Adrenal gland (tissue), 12 donors: Measurements from ENCODE around the gene PNKP. TPM values are rescaled to one million over a fixed set of nuclear protein-coding genes. Genes with fewer than 3 reads are reported as not detected.

Experiments used
- DNase-seq, 7 donors: peaks; one replicate each; pipeline ENCODE4 v3.0.0-alpha.2; 2019 to 2020
- H3K27ac ChIP-seq, 5 donors: fragments of 200-600 bp; sonication (generic) in 4 of 5; 1 replicate in 3 of 5; 2 replicates in 2 of 5; pipeline versions ENCODE4 v1.5.1 to v1.8.0; 2016 to 2020; ENCODE audit warnings: mild to moderate bottlenecking in 1 of 5
- H3K27me3 ChIP-seq: fragments of 200-600 bp; 2 replicates; pipeline ENCODE4 v1.8.0; 2021
- H3K36me3 ChIP-seq, 2 donors: fragments of 200-600 bp; replicated peaks in 1 of 2; 1 replicate in 1 of 2; 2 replicates in 1 of 2; pipeline versions ENCODE4 v1.5.1 to v1.8.0; 2018 to 2022
- H3K4me1 ChIP-seq, 2 donors: fragments of 200-600 bp; replicated peaks in 1 of 2; 1 replicate in 1 of 2; 2 replicates in 1 of 2; pipeline versions ENCODE4 v1.5.1 to v1.8.0; 2018 to 2021
- H3K4me3 ChIP-seq, 4 donors: fragments of 200-600 bp; sonication (generic) in 3 of 4; one replicate each; pipeline ENCODE4 v1.5.1; 2016 to 2018
- H3K9me3 ChIP-seq, 3 donors: fragments of 200-600 bp; sonication (generic) in 1 of 3; replicated peaks in 1 of 3; 1 replicate in 2 of 3; 2 replicates in 1 of 3; pipeline versions ENCODE4 v1.5.1 to v1.8.0; 2016 to 2021
- CTCF ChIP-seq, 6 experiments: fragments of 450-650 bp in 4 of 6; fragments of 200-600 bp in 2 of 6; sonication (generic) in 1 of 6; IDR thresholded peaks; 1 replicate in 5 of 6; 2 replicates in 1 of 6; pipeline versions ENCODE4 v1.5.1 to v1.8.0; 2016 to 2021; ENCODE audit warnings: antibody characterized with exemption in 6 of 6, mild to moderate bottlenecking in 2 of 6, moderate library complexity in 1 of 6
- POLR2A ChIP-seq, 2 donors: fragments of 450-650 bp; IDR thresholded peaks; one replicate each; pipeline ENCODE4 v1.6.1; 2017; ENCODE audit warnings: antibody characterized with exemption in 2 of 2, mild to moderate bottlenecking in 2 of 2, moderate library complexity in 1 of 2
- WGBS, 4 donors: extraction: QIAGEN DNeasy Blood & Tissue Kit in 2 of 4; methylation state at CpG; one replicate each; pipeline versions ENCODE4 v1.1.5 to v1.1.7; 2013 to 2017; 5-methylcytosine and 5-hydroxymethylcytosine counted together
- intact Hi-C, 2 donors: fragments of 100-400 bp; cut with DNase I; formaldehyde crosslinking; loops; one replicate each; pipeline versions ENCODE4 v1.14.1 to v1.15.0; 2022 to 2023
- polyA plus RNA-seq, 3 donors: library from polyadenylated mRNA; stranded (reverse); fragments of 200-250 nt in 2 of 3; fragments of 350-450 nt in 1 of 3; fragmentation: Illumina TruSeq in 1 of 3; extraction: RNeasy Lipid Tissue Mini Kit (QIAGEN cat#74804) in 1 of 3; gene quantifications; one replicate each; pipeline ENCODE4 v1.2.3, GENCODE V29; 2013 to 2014
- total RNA-seq, 9 donors: library from RNA; depleted of rRNA in 4 of 9; stranded (reverse); fragments of >200 nt in 4 of 9; fragments of 120-200 nt in 1 of 9; fragmentation: NEBNext Ultra II Directional in 1 of 9; extraction: Animal tissue kit (Norgen Biotek cat#: 25700) in 1 of 9; gene quantifications; one replicate each; pipeline versions ENCODE4 v1.1.0 to v1.2.4, GENCODE V29; 2013 to 2023
- donor health status: healthy with polysubstance abuse.
- donor health status: Bipolar disorder and iron deficiency.
- donor health status: DM: yes; HTN: yes; CAD: no.
- donor health status: DM: no; HTN: no; CAD: no.
- donor health status: DM: no; HTN: no; CAD: no.
- donor health status: DM: yes; HTN: yes; CAD: no.

The PNKP gene
- total and polyA plus RNA-seq, 12 donors, result 40.7 to 344 (median 100) TPM

DNA sequence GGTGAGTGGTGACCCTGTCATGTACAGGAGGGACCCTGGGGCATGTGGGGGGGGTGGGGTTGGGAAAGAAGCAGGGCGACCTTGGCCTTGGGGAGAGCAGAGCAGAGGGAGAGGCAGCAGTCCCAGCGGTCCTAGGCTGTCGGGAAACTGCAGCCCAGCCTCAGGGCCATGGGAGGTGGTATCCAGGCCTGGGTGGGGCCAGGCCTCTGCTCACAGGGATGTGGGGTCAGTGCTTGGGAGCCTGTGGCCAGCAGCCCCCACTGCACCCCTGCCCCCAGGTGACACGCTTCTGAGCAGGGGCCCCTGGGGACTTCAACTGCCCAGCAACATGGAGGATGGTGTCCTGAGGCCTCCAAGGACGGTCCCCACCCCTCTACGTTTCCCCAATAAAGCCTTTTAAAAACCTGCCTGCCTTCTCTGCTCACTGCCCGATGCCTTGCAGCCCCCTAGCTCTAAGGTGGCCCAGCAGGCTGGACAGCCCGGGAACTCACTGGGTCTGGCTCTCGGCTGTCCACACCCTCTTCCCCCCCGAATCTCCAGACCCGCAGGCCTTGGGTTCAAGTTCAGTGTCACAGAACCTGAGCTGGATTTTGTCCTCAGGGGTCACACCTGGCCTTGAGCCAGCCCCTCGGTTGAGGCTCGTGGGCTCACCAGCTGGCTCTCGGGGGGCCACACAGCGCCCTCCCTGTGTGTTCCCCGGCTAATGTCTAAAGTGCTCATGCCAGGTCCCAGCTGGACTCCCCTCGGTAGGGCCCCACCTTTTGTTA lies 6.9 kb downstream of the PNKP start:
- peak in 5 of 7 donors; percentile 30 to 64 (median 46) for DNase-seq
- Histone ChIP-seq H3K36me3 (peaks cover 0 to 79% of the 10 kb centered on the region in 2 donors), H3K4me1 (peaks cover 37 to 78% of the 10 kb centered on the region in 2 donors), H3K9me3 (no peaks in the 10 kb centered on the region), H3K27ac (peak overlapping the region; percentile 69 to 94 (median 81)), H3K4me3 (peak overlapping the region in 1 of 4 donors; percentile 19), H3K27me3 (no peaks in the 10 kb centered on the region)
- 39 to 49% (median 48%) methylated on average over 8 to 17 of the region's 17 CpGs for WGBS, 4 donors
- TF ChIP-seq POLR2A (IDR thresholded peaks at IDR 0.05), result no peak
- no peak for TF ChIP-seq CTCF (IDR thresholded peaks at IDR 0.05)
- intact Hi-C loops, result no loop called here

DNA sequence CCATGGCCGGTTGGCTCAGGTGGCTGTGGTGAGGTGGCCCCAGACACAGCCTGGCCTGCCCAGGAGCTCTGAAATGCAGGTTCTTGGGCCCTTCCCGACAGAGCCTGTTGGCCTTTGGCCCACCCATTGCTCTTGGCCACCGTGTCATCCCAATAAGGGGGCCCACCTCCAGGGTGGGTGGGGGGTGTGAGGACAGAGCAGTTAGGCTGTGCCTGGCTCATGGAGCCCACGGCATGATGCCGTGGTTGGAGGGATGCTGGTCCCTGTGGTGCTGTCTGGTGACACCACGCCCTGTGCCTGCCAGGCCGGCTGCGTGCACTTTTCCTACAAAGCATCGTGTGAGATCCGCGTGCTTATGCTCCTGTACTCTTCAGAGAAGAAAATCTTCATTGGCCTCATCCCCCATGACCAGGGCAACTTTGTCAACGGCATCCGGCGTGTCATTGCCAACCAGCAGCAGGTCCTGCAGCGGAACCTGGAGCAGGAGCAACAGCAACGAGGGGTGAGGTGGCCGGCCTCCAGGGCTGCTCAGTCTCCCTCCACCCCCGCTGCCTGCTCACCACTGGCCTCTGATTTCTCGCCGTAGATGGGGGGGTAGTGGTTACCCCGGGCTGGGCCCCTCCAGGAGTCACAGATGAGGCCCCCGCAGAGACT lies 7.6 kb downstream of the PNKP start:
- Histone ChIP-seq H3K27ac (peak overlapping the region; percentile 69 to 94 (median 81)), H3K36me3 (peaks cover 0 to 84% of the 10 kb centered on the region in 2 donors), H3K4me1 (peaks cover 33 to 73% of the 10 kb centered on the region in 2 donors), H3K9me3 (no peaks in the 10 kb centered on the region), H3K27me3 (no peaks in the 10 kb centered on the region), H3K4me3 (peak overlapping the region in 1 of 4 donors; percentile 19)
- intact Hi-C loops, result no loop called here
- peak; percentile 54 to 77 (median 69) for DNase-seq
- 51 to 58% (median 57%) methylated on average over 13 to 22 of the region's 22 CpGs for WGBS, 4 donors
- TF ChIP-seq POLR2A (IDR thresholded peaks at IDR 0.05) (peak in 1 of 2 donors; percentile 25), CTCF (IDR thresholded peaks at IDR 0.05) (no peak)

DNA sequence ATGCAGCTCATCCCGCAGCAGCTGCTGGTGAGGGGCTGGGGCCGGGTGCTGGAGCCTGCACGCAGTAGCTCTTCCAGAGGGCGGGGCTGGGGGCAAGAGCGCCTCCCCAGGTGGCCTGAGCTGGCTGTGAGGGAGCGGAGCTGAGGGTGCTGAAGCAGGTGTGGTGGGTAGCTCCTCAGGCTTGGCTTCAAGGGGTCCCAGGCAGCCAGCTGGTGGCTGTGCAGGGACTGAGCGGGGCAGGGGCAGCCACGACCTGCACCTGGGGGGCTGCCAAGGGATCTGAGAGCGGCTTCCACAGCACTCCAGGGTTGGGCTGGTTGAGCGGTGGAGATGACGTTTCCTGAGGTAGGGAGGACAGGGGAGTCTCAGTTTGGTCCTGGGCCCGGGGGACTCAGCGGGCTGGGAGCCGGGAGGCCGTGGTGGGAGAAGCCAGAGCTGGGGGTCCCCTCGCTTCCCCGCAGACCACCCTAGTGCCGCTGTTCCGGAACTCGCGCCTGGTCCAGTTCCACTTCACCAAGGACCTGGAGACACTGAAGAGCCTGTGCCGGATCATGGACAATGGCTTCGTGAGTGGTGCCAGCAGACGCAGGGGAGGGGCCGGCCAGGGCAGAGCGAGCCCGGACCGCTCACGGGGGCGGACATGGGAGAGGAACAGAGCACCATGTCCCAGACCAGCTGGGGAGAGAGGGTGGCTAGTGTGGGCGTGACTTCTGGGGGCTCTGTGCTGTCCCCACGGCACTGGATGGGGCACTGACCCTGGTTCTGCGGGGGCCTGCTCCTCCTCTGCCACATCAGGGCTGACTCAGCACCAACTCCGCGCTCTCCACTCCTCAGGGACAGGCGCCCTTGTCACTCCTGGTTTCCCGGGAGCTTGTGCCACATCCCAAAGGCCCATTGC lies 9.0 kb downstream of the PNKP start:
- Histone ChIP-seq H3K4me3 (no peak overlapping the region), H3K27ac (peak overlapping the region; percentile 69 to 94 (median 81)), H3K27me3 (no peaks in the 10 kb centered on the region), H3K36me3 (peaks cover 0 to 79% of the 10 kb centered on the region in 2 donors), H3K9me3 (no peaks in the 10 kb centered on the region), H3K4me1 (peaks cover 30 to 73% of the 10 kb centered on the region in 2 donors)
- peak; percentile 86 to 96 (median 93) for DNase-seq
- intact Hi-C loops, result no loop called here
- no peak for TF ChIP-seq CTCF (IDR thresholded peaks at IDR 0.05)
- peak; percentile 23 to 54 for TF ChIP-seq POLR2A (IDR thresholded peaks at IDR 0.05)
- WGBS, 4 donors, result 48 to 58% (median 52%) methylated on average over 9 to 37 of the region's 37 CpGs

DNA sequence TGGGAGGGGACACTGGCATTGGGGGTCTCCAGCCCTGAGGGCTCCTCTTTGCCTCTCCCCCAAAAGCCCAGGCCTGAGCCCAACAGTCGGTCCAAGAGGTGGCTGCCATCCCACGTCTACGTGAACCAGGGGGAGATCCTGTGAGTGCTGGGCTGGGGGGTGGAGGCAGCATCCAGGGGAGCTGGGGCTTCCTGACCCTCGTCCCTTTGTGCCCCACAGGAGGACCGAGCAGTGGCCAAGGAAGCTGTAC lies 9.6 kb downstream of the PNKP start:
- DNase-seq, result peak in 1 of 7 donors; percentile 48
- 73 to 100% (median 73%) methylated on average over 1 to 5 of the region's 5 CpGs; no CpG with 5 or more reads in 1 of the 4 donors for WGBS, 4 donors
- H3K27ac ChIP-seq, result peak overlapping the region; percentile 69 to 94 (median 81)
- peaks cover 33 to 79% of the 10 kb centered on the region in 2 donors for H3K4me1 ChIP-seq
- intact Hi-C loops, result no loop called here
- H3K4me3 ChIP-seq, result no peak overlapping the region
- H3K9me3 ChIP-seq, result no peaks in the 10 kb centered on the region
- H3K36me3 ChIP-seq, result peaks cover 0 to 73% of the 10 kb centered on the region in 2 donors
- TF ChIP-seq CTCF (IDR thresholded peaks at IDR 0.05), result no peak
- TF ChIP-seq POLR2A (IDR thresholded peaks at IDR 0.05), result no peak
- no peaks in the 10 kb centered on the region for H3K27me3 ChIP-seq
